ACC112 (cell line): ENCODE results near the gene KRT32.

ENCODE experiments used
- H2AFZ ChIP-seq: fragments of 200-600 bp; sonication (generic); one replicate; pipeline ENCODE4 v1.6.0; 2017; ENCODE audit warnings: antibody characterized with exemption, low read length; ENCODE audit not compliant: unreplicated experiment
- H3K27ac ChIP-seq: fragments of 200-600 bp; sonication (generic); 2 replicates; pipeline ENCODE4 v1.5.1; 2014; ENCODE audit warnings: low read depth, mild to moderate bottlenecking, antibody characterized with exemption, low read length, moderate library complexity
- H3K27me3 ChIP-seq: fragments of 200-600 bp; sonication (generic); 2 replicates; pipeline ENCODE4 v1.6.1; 2014; ENCODE audit warnings: mild to moderate bottlenecking, antibody characterized with exemption, low read length, moderate library complexity, mixed read lengths; ENCODE audit not compliant: insufficient read depth
- H3K36me3 ChIP-seq: fragments of 200-600 bp; sonication (generic); 2 replicates; pipeline ENCODE4 v1.6.1; 2016; ENCODE audit warnings: mild to moderate bottlenecking, antibody characterized with exemption, low read length, moderate library complexity, mixed read lengths; ENCODE audit not compliant: insufficient read depth
- H3K4me1 ChIP-seq: fragments of 200-600 bp; sonication (generic); one replicate; pipeline ENCODE4 v1.6.1; 2016; ENCODE audit warnings: low read length, mixed read lengths; ENCODE audit not compliant: insufficient read depth, unreplicated experiment, control insufficient read depth
- H3K4me3 ChIP-seq: fragments of 200-600 bp; sonication (generic); 2 replicates; pipeline ENCODE4 v1.5.1; 2014; ENCODE audit warnings: mild to moderate bottlenecking, low read depth, low read length
- H3K79me2 ChIP-seq: fragments of 200-600 bp; sonication (generic); one replicate; pipeline ENCODE4 v1.6.0; 2016; ENCODE audit warnings: low read length; ENCODE audit not compliant: control insufficient read depth, unreplicated experiment, insufficient read depth

KRT32 gene

GRCh38 chr17:41505007-41505808 is 38.0 kb upstream of the KRT32 start, which contains the start of gene KRT13:
Gene KRT13 (minus strand): TSS chr17:41505612. CDS start chr17:41505550, 62 bp downstream.
- Histone ChIP-seq H3K4me1 (peaks cover 5% of the 10 kb centered on the region), H3K36me3 (no peaks in the 10 kb centered on the region), H3K4me3 (no peak within 1 kb of the TSS), H3K27ac (no peak within 1 kb of the TSS), H2AFZ (no peak within 1 kb of the TSS), H3K79me2 (no peaks in the 10 kb centered on the region), H3K27me3 (no peaks in the 10 kb centered on the region)

- Histone ChIP-seq H2AFZ (no peak overlapping the region), H3K27ac (no peak overlapping the region), H3K4me1 (peaks cover 13% of the 10 kb centered on the region), H3K79me2 (no peaks in the 10 kb centered on the region), H3K27me3 (no peaks in the 10 kb centered on the region), H3K36me3 (no peaks in the 10 kb centered on the region), H3K4me3 (no peak overlapping the region)
These were observed 37.2 kb upstream of the KRT32 start for GRCh38 chr17:41504246-41504977.

- H3K27me3 ChIP-seq: no peaks in the 10 kb centered on the region
- no peak overlapping the region for H2AFZ ChIP-seq
- H3K36me3 ChIP-seq: no peaks in the 10 kb centered on the region
- peaks cover 13% of the 10 kb centered on the region for H3K4me1 ChIP-seq
- H3K79me2 ChIP-seq: no peaks in the 10 kb centered on the region
- no peak overlapping the region for H3K27ac ChIP-seq
- no peak overlapping the region for H3K4me3 ChIP-seq
These were observed 36.0 kb upstream of the KRT32 start for GRCh38 chr17:41503202-41503601.

- Histone ChIP-seq H3K4me1 (peaks cover 17% of the 10 kb centered on the region), H3K27ac (peak overlapping the region; percentile 31; the same call in 1 of the 2 replicates), H3K27me3 (no peaks in the 10 kb centered on the region), H3K36me3 (no peaks in the 10 kb centered on the region), H3K79me2 (no peaks in the 10 kb centered on the region), H3K4me3 (no peak overlapping the region), H2AFZ (peak overlapping the region; percentile 29)
These were observed 33.1 kb upstream of the KRT32 start for GRCh38 chr17:41500131-41500911.

GRCh38 chr17:41499714-41500113 is 32.5 kb upstream of the KRT32 start:
- no peak overlapping the region for H2AFZ ChIP-seq
- no peak overlapping the region for H3K4me3 ChIP-seq
- no peaks in the 10 kb centered on the region for H3K36me3 ChIP-seq
- H3K27me3 ChIP-seq: no peaks in the 10 kb centered on the region
- H3K79me2 ChIP-seq: no peaks in the 10 kb centered on the region
- H3K27ac ChIP-seq: peak overlapping the region; percentile 31
- H3K4me1 ChIP-seq: peaks cover 21% of the 10 kb centered on the region

GRCh38 chr17:41498276-41498675 is 31.1 kb upstream of the KRT32 start:
- H2AFZ ChIP-seq: no peak overlapping the region
- no peaks in the 10 kb centered on the region for H3K36me3 ChIP-seq
- no peaks in the 10 kb centered on the region for H3K79me2 ChIP-seq
- H3K27me3 ChIP-seq: no peaks in the 10 kb centered on the region
- H3K4me3 ChIP-seq: no peak overlapping the region
- peaks cover 28% of the 10 kb centered on the region for H3K4me1 ChIP-seq
- H3K27ac ChIP-seq: no peak overlapping the region

GRCh38 chr17:41496803-41497484 is 29.8 kb upstream of the KRT32 start:
- Histone ChIP-seq H3K4me3 (no peak overlapping the region), H3K27ac (0 out of 2 replicates have a peak overlapping the region, but pooled peaks have one; percentile 14), H3K79me2 (no peaks in the 10 kb centered on the region), H3K4me1 (peaks cover 40% of the 10 kb centered on the region), H3K27me3 (no peaks in the 10 kb centered on the region), H3K36me3 (no peaks in the 10 kb centered on the region), H2AFZ (peak overlapping the region; percentile 28)

- H3K4me1 ChIP-seq: peaks cover 28% of the 10 kb centered on the region
- no peaks in the 10 kb centered on the region for H3K79me2 ChIP-seq
- no peak overlapping the region for H2AFZ ChIP-seq
- H3K27me3 ChIP-seq: no peaks in the 10 kb centered on the region
- H3K27ac ChIP-seq: no peak overlapping the region
- no peaks in the 10 kb centered on the region for H3K36me3 ChIP-seq
- H3K4me3 ChIP-seq: no peak overlapping the region
These were observed 27.3 kb upstream of the KRT32 start for GRCh38 chr17:41494524-41494923.

GRCh38 chr17:41492771-41493170 is 25.6 kb upstream of the KRT32 start:
- Histone ChIP-seq H2AFZ (peak overlapping the region; percentile 1), H3K27me3 (no peaks in the 10 kb centered on the region), H3K4me1 (peaks cover 26% of the 10 kb centered on the region), H3K36me3 (no peaks in the 10 kb centered on the region), H3K27ac (no peak overlapping the region), H3K79me2 (no peaks in the 10 kb centered on the region), H3K4me3 (no peak overlapping the region)

GRCh38 chr17:41492351-41492750 is 25.2 kb upstream of the KRT32 start:
- Histone ChIP-seq H3K4me3 (no peak overlapping the region), H3K79me2 (no peaks in the 10 kb centered on the region), H3K36me3 (no peaks in the 10 kb centered on the region), H3K27ac (no peak overlapping the region), H3K27me3 (no peaks in the 10 kb centered on the region), H3K4me1 (peaks cover 26% of the 10 kb centered on the region), H2AFZ (peak overlapping the region; percentile 1)
